HCT116 (cell line): ENCODE measurements around the gene KRT79. TPM values are rescaled to one million over a fixed set of nuclear protein-coding genes. Genes with fewer than 3 reads are reported as not detected.

ENCODE experiments used
- ATAC-seq: fragments of 200-7000 bp; cut with Tn5 transposase; 2 replicates; pipeline ENCODE4 v1.9.1; 2020; ENCODE audit warnings: mild to moderate bottlenecking, moderate library complexity
- BruUV-seq: library from RNA; stranded (reverse); fragments of 400-500 nt; replicated peaks from 2 replicates; lab custom pipeline; 2021; lab: Mats Ljungman, UMichigan
- CTCF ChIA-PET: fragments of 300-600 bp; sonication (Branson Sonifier 250); formaldehyde crosslinking; loops from one replicate; lab custom pipeline; 2021; ENCODE audit warnings: antibody characterized with exemption; lab: Charles Lee
- POLR2A ChIA-PET: fragments of 300-600, 350-600 bp; sonication (Branson Sonifier 250); formaldehyde crosslinking; loops from one replicate; lab custom pipeline; 2021; ENCODE audit warnings: antibody characterized with exemption; lab: Charles Lee
- RAD21 ChIA-PET, 2 experiments: fragments of 300-600 bp; sonication (Branson Sonifier 250); formaldehyde crosslinking; loops; one replicate each; lab custom pipeline; 2023; ENCODE audit warnings: low total read pairs in 2 of 2; ENCODE audit not compliant: uncharacterized antibody in 2 of 2, unreplicated experiment in 2 of 2, low non-redundant PET in 1 of 2; lab: Charles Lee
- DNase-seq: peaks from one replicate; pipeline ENCODE4 v3.0.0-alpha.2; 2010; ENCODE audit warnings: low read depth, low spot score
- H2AFZ ChIP-seq: fragments of 200-600 bp; shearing (Covaris generic), sonication (generic); 2 replicates; pipeline ENCODE4 v1.6.1; 2017; ENCODE audit warnings: low read depth, mixed run types, mixed read lengths, antibody characterized with exemption, low read length; ENCODE audit not compliant: poor library complexity, severe bottlenecking
- H3K27ac ChIP-seq: 2 replicates; pipeline ENCODE4 v1.5.1; 2012; ENCODE audit warnings: low read depth, low read length
- H3K27me3 ChIP-seq: fragments of 200-600 bp; sonication (generic); 2 replicates; pipeline ENCODE4 v1.6.1; 2016; ENCODE audit warnings: mixed run types, low read length, mixed read lengths; ENCODE audit not compliant: insufficient read depth
- H3K36me3 ChIP-seq, 2 experiments: fragments of 200-500 bp in 1 of 2; fragments of 200-600 bp in 1 of 2; sonication (Bioruptor generic) in 1 of 2; sonication (generic) in 1 of 2; 2 replicates each; pipeline versions ENCODE4 v1.5.1 to v1.6.1; 2014 to 2016; ENCODE audit warnings: low read length in 2 of 2, inconsistent platforms in 1 of 2, mixed read lengths in 1 of 2, mixed run types in 1 of 2; ENCODE audit not compliant: insufficient read depth in 2 of 2, control insufficient read depth in 1 of 2
- H3K4me1 ChIP-seq, 2 experiments: fragments of 200-600 bp in 1 of 2; sonication (generic) in 1 of 2; 2 replicates each; pipeline versions ENCODE4 v1.5.1 to v1.6.1; 2012 to 2017; ENCODE audit warnings: low read length in 2 of 2, inconsistent platforms in 1 of 2, mild to moderate bottlenecking in 1 of 2, mixed read lengths in 1 of 2, mixed run types in 1 of 2, moderate library complexity in 1 of 2; ENCODE audit not compliant: insufficient read depth in 2 of 2, control insufficient read depth in 1 of 2
- H3K4me2 ChIP-seq: fragments of 200-600 bp; sonication (generic); 2 replicates; pipeline ENCODE4 v1.6.1; 2017; ENCODE audit warnings: mixed run types, low read length, mixed read lengths
- H3K4me3 ChIP-seq, 2 experiments: fragments of 200-600 bp in 1 of 2; sonication (generic) in 1 of 2; replicated peaks in 1 of 2; 2 replicates each; pipeline ENCODE4 v1.5.1; 2011 to 2016; ENCODE audit warnings: low read length in 2 of 2, control low read depth in 1 of 2, low read depth in 1 of 2, mild to moderate bottlenecking in 1 of 2, mixed read lengths in 1 of 2, mixed run types in 1 of 2
- H3K79me2 ChIP-seq: fragments of 200-600 bp; sonication (generic); 2 replicates; pipeline ENCODE4 v1.6.1; 2017; ENCODE audit warnings: mild to moderate bottlenecking, mixed run types, low read length, moderate library complexity, mixed read lengths; ENCODE audit not compliant: insufficient read depth
- H3K9ac ChIP-seq: fragments of 200-600 bp; sonication (generic); 2 replicates; pipeline ENCODE4 v1.6.1; 2016; ENCODE audit warnings: low read length, mixed read lengths
- H3K9me2 ChIP-seq: fragments of 200-600 bp; sonication (generic), shearing (Covaris generic); 2 replicates; pipeline ENCODE4 v1.6.1; 2017; ENCODE audit warnings: mixed run types, mild to moderate bottlenecking, moderate library complexity; ENCODE audit not compliant: insufficient read depth
- H3K9me3 ChIP-seq, 2 experiments: fragments of 200-500 bp in 1 of 2; fragments of 200-600 bp in 1 of 2; sonication (Bioruptor generic) in 1 of 2; sonication (generic) in 1 of 2; 2 replicates each; pipeline ENCODE4 v1.6.1; 2014 to 2017; ENCODE audit warnings: low read length in 2 of 2, mixed read lengths in 2 of 2, inconsistent platforms in 1 of 2, low read depth in 1 of 2, mild to moderate bottlenecking in 1 of 2, mixed run types in 1 of 2, moderate library complexity in 1 of 2; ENCODE audit not compliant: control insufficient read depth in 1 of 2, insufficient read depth in 1 of 2
- H4K20me1 ChIP-seq: fragments of 200-600 bp; sonication (generic), shearing (Covaris generic); 2 replicates; pipeline ENCODE4 v1.6.1; 2017; ENCODE audit warnings: mixed run types, mild to moderate bottlenecking, moderate library complexity; ENCODE audit not compliant: insufficient read depth
- ATF3 ChIP-seq: IDR thresholded peaks from 2 replicates; pipeline ENCODE4 v1.6.1; 2012
- CEBPB ChIP-seq: IDR thresholded peaks from 2 replicates; pipeline ENCODE4 v1.6.1; 2012; ENCODE audit warnings: low read depth
- EGR1 ChIP-seq: IDR thresholded peaks from 2 replicates; pipeline ENCODE4 v1.6.1; 2012; ENCODE audit warnings: low read depth
- ELF1 ChIP-seq: IDR thresholded peaks from 2 replicates; pipeline ENCODE4 v1.6.1; 2012; ENCODE audit warnings: low read depth, borderline replicate concordance
- EZH2phosphoT487 ChIP-seq: fragments of 200-600 bp; IDR thresholded peaks from 2 replicates; pipeline ENCODE4 v1.6.1; 2018; ENCODE audit warnings: antibody characterized with exemption, borderline replicate concordance
- FOSL1 ChIP-seq: IDR thresholded peaks from 2 replicates; pipeline ENCODE4 v1.6.1; 2012; ENCODE audit warnings: low read depth
- JUND ChIP-seq: IDR thresholded peaks from 2 replicates; pipeline ENCODE4 v1.6.1; 2012
- POLR2AphosphoS5 ChIP-seq: IDR thresholded peaks from 2 replicates; pipeline ENCODE4 v1.6.1; 2011; ENCODE audit warnings: mild to moderate bottlenecking, low read depth, low read length, moderate library complexity
- REST ChIP-seq: IDR thresholded peaks from 2 replicates; pipeline ENCODE4 v1.6.1; 2012; ENCODE audit warnings: low read depth
- SRF ChIP-seq: IDR thresholded peaks from 2 replicates; pipeline ENCODE4 v1.6.1; 2012; ENCODE audit warnings: low read depth
- TCF7L2 ChIP-seq: IDR thresholded peaks from 2 replicates; pipeline ENCODE4 v1.7.0; 2011; ENCODE audit warnings: borderline replicate concordance, inconsistent platforms; ENCODE audit not compliant: insufficient read depth, insufficient read length; ENCODE audit errors: extremely low read depth
- YY1 ChIP-seq: IDR thresholded peaks from 2 replicates; pipeline ENCODE4 v1.6.1; 2011; ENCODE audit warnings: low read length, low read depth, moderate library complexity, mild to moderate bottlenecking; ENCODE audit not compliant: insufficient replicate concordance; ENCODE audit errors: extremely low read depth
- ZBTB33 ChIP-seq: IDR thresholded peaks from 2 replicates; pipeline ENCODE4 v1.6.1; 2011; ENCODE audit warnings: mild to moderate bottlenecking, low read length, moderate library complexity; ENCODE audit not compliant: insufficient replicate concordance; ENCODE audit errors: extremely low read depth
- ZFX ChIP-seq: fragments of 450-650 bp; IDR thresholded peaks from 2 replicates; pipeline ENCODE4 v1.6.1; 2017
- ZNF274 ChIP-seq: fragments of 200-500 bp; sonication (Bioruptor generic); IDR thresholded peaks from 2 replicates; pipeline ENCODE4 v1.6.1; 2014; ENCODE audit warnings: mild to moderate bottlenecking, low read depth, low read length, inconsistent platforms
- intact Hi-C: fragments of 100-400 bp; cut with micrococcal nuclease; formaldehyde crosslinking; loops from 2 replicates; pipeline ENCODE4 v1.10.0; 2022
- total RNA-seq: library from RNA; stranded (reverse); gene quantifications from one replicate; pipeline ENCODE4 v1.2.1, GENCODE V29; 2021; ENCODE audit not compliant: unreplicated experiment
- TF ChIP-seq, protein P1 (sequence below), 3 experiments: fragments of 200-600 bp in 1 of 3; sonication (generic) in 1 of 3; IDR thresholded peaks in 2 of 3; conservative IDR thresholded peaks in 1 of 3; 2 replicates each; pipeline ENCODE4 v1.5.1; 2012 to 2017; ENCODE audit warnings: low read depth in 2 of 3, low read length in 2 of 3, antibody characterized with exemption in 1 of 3, borderline replicate concordance in 1 of 3, control low read depth in 1 of 3, mild to moderate bottlenecking in 1 of 3, mixed read lengths in 1 of 3, mixed run types in 1 of 3, moderate library complexity in 1 of 3; ENCODE audit not compliant: insufficient read depth in 1 of 3

KRT79 gene
- total RNA-seq, 1 experiment from 2014 or later: not detected

- no peak for TF ChIP-seq CEBPB
- no peak for TF ChIP-seq REST
Measured at GRCh38 chr12:52828591-52829021, 5.5 kb downstream of the KRT79 start (continued).

DNA sequence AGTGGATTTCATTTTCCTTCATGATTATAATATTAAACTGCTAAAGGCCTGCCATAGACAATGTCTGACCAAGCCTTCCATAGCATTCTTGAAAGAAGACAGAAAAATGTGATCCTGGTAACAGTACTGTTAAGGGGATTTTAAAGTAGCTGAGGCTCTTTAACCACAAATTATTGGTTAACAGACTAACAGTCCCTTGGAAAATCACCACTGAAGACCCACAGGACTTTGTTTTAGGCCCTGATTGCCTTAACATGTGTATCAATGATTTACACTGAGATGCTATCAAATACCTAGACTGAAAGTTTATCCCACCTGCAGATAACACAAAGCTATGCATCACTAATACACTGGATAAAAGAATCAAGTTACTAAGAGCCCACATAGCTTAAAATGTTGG is 6.0 kb downstream of the KRT79 start:
- no TSS peak for BruUV-seq
- no peaks in the 10 kb centered on the region for H3K9me2 ChIP-seq
- H3K9me3 ChIP-seq: no peaks in the 10 kb centered on the region
- H3K27ac ChIP-seq: no peak overlapping the region
- H3K79me2 ChIP-seq: no peaks in the 10 kb centered on the region
- no peaks in the 10 kb centered on the region for H3K36me3 ChIP-seq
- ChIA-PET RAD21 (no interaction called here), POLR2A (no interaction called here), CTCF (no interaction called here)
- H2AFZ ChIP-seq: no peak overlapping the region
- no peaks in the 10 kb centered on the region for H3K4me1 ChIP-seq
- no peak overlapping the region for H3K4me2 ChIP-seq
- TF ChIP-seq JUND: no peak
- TF ChIP-seq POLR2AphosphoS5: no peak
- TF ChIP-seq ATF3: no peak
- no peak for TF ChIP-seq YY1
- TF ChIP-seq ZBTB33: no peak
- no peak for TF ChIP-seq SRF
- TF ChIP-seq EGR1: no peak
- no peak for TF ChIP-seq ZFX
- no peak for TF ChIP-seq FOSL1
- TF ChIP-seq EZH2phosphoT487: no peak
- TF ChIP-seq TCF7L2: no peak
- TF ChIP-seq, protein P1, sequence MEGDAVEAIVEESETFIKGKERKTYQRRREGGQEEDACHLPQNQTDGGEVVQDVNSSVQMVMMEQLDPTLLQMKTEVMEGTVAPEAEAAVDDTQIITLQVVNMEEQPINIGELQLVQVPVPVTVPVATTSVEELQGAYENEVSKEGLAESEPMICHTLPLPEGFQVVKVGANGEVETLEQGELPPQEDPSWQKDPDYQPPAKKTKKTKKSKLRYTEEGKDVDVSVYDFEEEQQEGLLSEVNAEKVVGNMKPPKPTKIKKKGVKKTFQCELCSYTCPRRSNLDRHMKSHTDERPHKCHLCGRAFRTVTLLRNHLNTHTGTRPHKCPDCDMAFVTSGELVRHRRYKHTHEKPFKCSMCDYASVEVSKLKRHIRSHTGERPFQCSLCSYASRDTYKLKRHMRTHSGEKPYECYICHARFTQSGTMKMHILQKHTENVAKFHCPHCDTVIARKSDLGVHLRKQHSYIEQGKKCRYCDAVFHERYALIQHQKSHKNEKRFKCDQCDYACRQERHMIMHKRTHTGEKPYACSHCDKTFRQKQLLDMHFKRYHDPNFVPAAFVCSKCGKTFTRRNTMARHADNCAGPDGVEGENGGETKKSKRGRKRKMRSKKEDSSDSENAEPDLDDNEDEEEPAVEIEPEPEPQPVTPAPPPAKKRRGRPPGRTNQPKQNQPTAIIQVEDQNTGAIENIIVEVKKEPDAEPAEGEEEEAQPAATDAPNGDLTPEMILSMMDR (IDR thresholded peaks at IDR 0.05 in 2 of 3, conservative IDR thresholded peaks at IDR 0.05 in 1 of 3; ENCODE audit: borderline replicate concordance in 1 of 3, insufficient read depth in 1 of 3, low read depth in 2 of 3, low read length in 2 of 3): no peak
- TF ChIP-seq ELF1: no peak
- no peak for TF ChIP-seq ZNF274
- no peak overlapping the region for H3K4me3 ChIP-seq
- intact Hi-C loops: no loop called here
- H4K20me1 ChIP-seq: no peaks in the 10 kb centered on the region
- no peak overlapping the region for H3K9ac ChIP-seq
- no peak for ATAC-seq
- no peaks in the 10 kb centered on the region for H3K27me3 ChIP-seq
- DNase-seq: no peak
